T-cell (primary cell): ENCODE measurements around the gene NCAPD2. TPM values are rescaled to one million over a fixed set of nuclear protein-coding genes. Genes with fewer than 3 reads are reported as not detected.
"Not testable (repeated sequence)": the region's sequence is repeated elsewhere in the genome, so short reads cannot be mapped to it uniquely, and the experiment has no call there.

Experiments
- ATAC-seq, 4 experiments: fragments of 200-7000 bp in 3 of 4; fragments of 150-1000 bp in 1 of 4; cut with Tn5 transposase; replicated peaks in 1 of 4; 1 replicate in 3 of 4; 2 replicates in 1 of 4; pipeline ENCODE4 v1.10.0; 2021; ENCODE audit warnings: moderate library complexity in 3 of 4, mild to moderate bottlenecking in 2 of 4, moderate number of reproducible peaks in 1 of 4
- CTCF ChIA-PET, 2 donors: fragments of 300-600 bp; sonication (Branson Sonifier 250); formaldehyde crosslinking; loops; one replicate each; lab custom pipeline; 2022; ENCODE audit warnings: antibody characterized with exemption in 2 of 2; lab: Charles Lee
- POLR2A ChIA-PET, 2 donors: fragments of 300-600 bp; sonication (Branson Sonifier 250); formaldehyde crosslinking; loops; one replicate each; lab custom pipeline; 2022; ENCODE audit warnings: antibody characterized with exemption in 2 of 2; lab: Charles Lee
- DNase-seq, 35 experiments: peaks; one replicate each; pipeline versions ENCODE4 v3.0.0 to v3.0.0-alpha.2; 2013 to 2023
- H3K27ac ChIP-seq: one replicate; pipeline ENCODE4 v1.5.1; 2013; ENCODE audit warnings: low read length
- H3K27me3 ChIP-seq, 2 experiments: replicated peaks in 1 of 2; 1 replicate in 1 of 2; 2 replicates in 1 of 2; pipeline versions ENCODE4 v1.6.1 to v1.7.0; 2013; ENCODE audit warnings: low read length in 1 of 2, mixed read lengths in 1 of 2; ENCODE audit not compliant: control insufficient read depth in 2 of 2, insufficient read depth in 2 of 2; ENCODE audit errors: extremely low read depth in 1 of 2
- H3K36me3 ChIP-seq, 2 donors: 1 replicate in 1 of 2; 2 replicates in 1 of 2; pipeline versions ENCODE4 v1.6.1 to v1.7.0; 2013; ENCODE audit warnings: low read length in 1 of 2; ENCODE audit not compliant: control insufficient read depth in 2 of 2, insufficient read depth in 1 of 2; ENCODE audit errors: extremely low read depth in 1 of 2
- H3K4me1 ChIP-seq, 2 experiments: 1 replicate in 1 of 2; 2 replicates in 1 of 2; pipeline versions ENCODE4 v1.6.1 to v1.7.0; 2013; ENCODE audit warnings: low read length in 2 of 2, mixed read lengths in 1 of 2; ENCODE audit not compliant: insufficient read depth in 2 of 2, control insufficient read depth in 1 of 2; ENCODE audit errors: extremely low read depth in 1 of 2
- H3K4me3 ChIP-seq, 2 donors: 1 replicate in 1 of 2; 2 replicates in 1 of 2; pipeline versions ENCODE4 v1.5.1 to v1.7.0; 2013; ENCODE audit warnings: mild to moderate bottlenecking in 2 of 2, low read length in 1 of 2, moderate library complexity in 1 of 2; ENCODE audit not compliant: control insufficient read depth in 1 of 2; ENCODE audit errors: extremely low read depth in 1 of 2
- H3K9me3 ChIP-seq: 2 replicates; pipeline ENCODE4 v1.7.0; 2013
- H3K27ac Mint-ChIP-seq, 2 donors: one replicate each; pipeline ENCODE4 v1.8.0; 2020 to 2021; ENCODE audit warnings: mild to moderate bottlenecking in 2 of 2, mixed read lengths in 2 of 2
- H3K27me3 Mint-ChIP-seq, 2 donors: one replicate each; pipeline ENCODE4 v1.8.0; 2021 to 2022; ENCODE audit warnings: mixed read lengths in 2 of 2
- H3K36me3 Mint-ChIP-seq: one replicate; pipeline ENCODE4 v1.8.0; 2021; ENCODE audit warnings: mixed read lengths
- H3K4me1 Mint-ChIP-seq, 3 donors: one replicate each; pipeline ENCODE4 v1.8.0; 2020 to 2022; ENCODE audit warnings: mixed read lengths in 3 of 3, mild to moderate bottlenecking in 1 of 3
- H3K4me3 Mint-ChIP-seq, 3 donors: one replicate each; pipeline ENCODE4 v1.8.0; 2020 to 2022; ENCODE audit warnings: mild to moderate bottlenecking in 3 of 3, mixed read lengths in 3 of 3, moderate library complexity in 3 of 3
- H3K9me3 Mint-ChIP-seq, 3 donors: one replicate each; pipeline ENCODE4 v1.8.0; 2020 to 2022; ENCODE audit warnings: mixed read lengths in 3 of 3
- WGBS: methylation state at CpG from one replicate; pipeline ENCODE4 v1.1.5; 2013; ENCODE audit warnings: missing lambda C conversion rate; ENCODE audit not compliant: insufficient coverage; 5-methylcytosine and 5-hydroxymethylcytosine counted together
- total RNA-seq, 35 experiments: library from RNA in 6 of 35; stranded (reverse) in 6 of 35; fragments of 120-200 nt in 1 of 35; gene quantifications; one replicate each; pipeline versions ENCODE4 v1.2.1 to v1.2.4 and lab custom pipeline; 2013 to 2026

NCAPD2 gene
- total RNA-seq, 5 donors from 2014 or later (not counting 1 experiment from before 2014, with no cell fraction given) = 32.8 to 43.8 (median 40.7) TPM

- 0% methylated on average over 60 of the region's 69 CpGs for WGBS
- ATAC-seq = peak; percentile 88 to 96 (median 92)
Observed at GRCh38 chr12:6470375-6471163, 23.3 kb upstream of the NCAPD2 start, which contains the start of gene VAMP1. Gene VAMP1, minus strand, starts transcription at chr12:6470677. Its CDS starts 146 bp downstream, at chr12:6470531.

GRCh38 chr12:6471989-6472360 is 21.9 kb upstream of the NCAPD2 start:
- peaks cover 36 to 39% (median 38%) of the 10 kb centered on the region in 3 donors for H3K4me1 Mint-ChIP-seq
- no peak for DNase-seq
- Histone ChIP-seq H3K4me3 (no peak overlapping the region), H3K9me3 (no peaks in the 10 kb centered on the region), H3K27ac (no peak overlapping the region), H3K36me3 (no peaks in the 10 kb centered on the region), H3K27me3 (no peaks in the 10 kb centered on the region), H3K4me1 (peaks cover 16 to 27% of the 10 kb centered on the region in 2 experiments)
- peak overlapping the region in 2 of 3 donors; percentile 6 to 28 for H3K4me3 Mint-ChIP-seq
- peaks cover 12% of the 10 kb centered on the region for H3K36me3 Mint-ChIP-seq
- POLR2A ChIA-PET = interaction anchor here in 1 of 2 donors (0.7 to 1.2 kb wide), 2 partner anchors 28 to 381 kb away, joined by 4 read pairs; no protein-coding TSS in a partner anchor
- peak overlapping the region in 1 of 2 donors; percentile 96 for H3K27ac Mint-ChIP-seq
- ATAC-seq = no peak
- CTCF ChIA-PET = no interaction called here
- WGBS = 100% methylated on average over 1 of the region's 1 CpG
- no peaks in the 10 kb centered on the region for H3K9me3 Mint-ChIP-seq
- H3K27me3 Mint-ChIP-seq = no peaks in the 10 kb centered on the region

More at GRCh38 chr12:6470375-6471163, 23.3 kb upstream of the NCAPD2 start, which contains the start of gene VAMP1:
- Histone ChIP-seq H3K4me1 (peaks cover 24 to 41% of the 10 kb centered on the region in 2 experiments), H3K4me3 (peak within 1 kb of the TSS; percentile 86 to 93), H3K36me3 (peaks cover 2 to 13% of the 10 kb centered on the region in 2 donors), H3K27ac (peak within 1 kb of the TSS; percentile 83), H3K9me3 (no peaks in the 10 kb centered on the region), H3K27me3 (no peaks in the 10 kb centered on the region)
- peak within 1 kb of the TSS; percentile 92 to 96 for H3K27ac Mint-ChIP-seq
- H3K27me3 Mint-ChIP-seq = no peaks in the 10 kb centered on the region
- H3K4me3 Mint-ChIP-seq = peak within 1 kb of the TSS; percentile 87 to 93 (median 91)
- ChIA-PET POLR2A (interaction anchor here (0.6 to 1.8 kb wide), 14 partner anchors 9 to 134 kb away, joined by 3 to 13 read pairs (median 6); partner anchors contain the start of gene MRPL51 (in 1 of the 2)), CTCF (interaction anchor here (0.6 to 1.6 kb wide), 16 partner anchors 8 to 1170 kb away, joined by 3 to 10 read pairs (median 4); partner anchors contain the start of genes MRPL51 (in 1 of the 2), TAPBPL (in 1 of the 2) and ZNF384 (in 1 of the 2))
- peak; percentile 89 to 98 (median 95) for DNase-seq
- peaks cover 50 to 53% (median 52%) of the 10 kb centered on the region in 3 donors for H3K4me1 Mint-ChIP-seq
- no peaks in the 10 kb centered on the region for H3K9me3 Mint-ChIP-seq
- H3K36me3 Mint-ChIP-seq = peaks cover 25% of the 10 kb centered on the region

GRCh38 chr12:6472491-6472890 is 21.4 kb upstream of the NCAPD2 start:
- H3K4me3 Mint-ChIP-seq = no peak overlapping the region
- Histone ChIP-seq H3K27me3 (no peaks in the 10 kb centered on the region), H3K27ac (no peak overlapping the region), H3K4me1 (peaks cover 16 to 26% of the 10 kb centered on the region in 2 experiments), H3K9me3 (no peaks in the 10 kb centered on the region), H3K4me3 (no peak overlapping the region), H3K36me3 (no peaks in the 10 kb centered on the region)
- ChIA-PET POLR2A (interaction anchor here in 1 of 2 donors (0.7 kb wide), 1 partner anchor 380 kb away, joined by 4 read pairs; no protein-coding TSS in a partner anchor), CTCF (interaction anchor here in 1 of 2 donors (0.5 kb wide), 1 partner anchor 109 kb away, joined by 11 read pairs; no protein-coding TSS in a partner anchor)
- no peak overlapping the region for H3K27ac Mint-ChIP-seq
- DNase-seq = no peak
- H3K4me1 Mint-ChIP-seq = peaks cover 30 to 34% (median 33%) of the 10 kb centered on the region in 3 donors
- no peaks in the 10 kb centered on the region for H3K9me3 Mint-ChIP-seq
- WGBS = 100% methylated on average over 8 of the region's 11 CpGs
- H3K27me3 Mint-ChIP-seq = no peaks in the 10 kb centered on the region
- peaks cover 8% of the 10 kb centered on the region for H3K36me3 Mint-ChIP-seq
- no peak for ATAC-seq

GRCh38 chr12:6475233-6475975 is 18.5 kb upstream of the NCAPD2 start:
- H3K4me3 Mint-ChIP-seq, H3K4me3 ChIP-seq, ATAC-seq, POLR2A ChIA-PET, H3K9me3 Mint-ChIP-seq, H3K36me3 Mint-ChIP-seq, H3K27me3 Mint-ChIP-seq, H3K4me1 ChIP-seq, H3K9me3 ChIP-seq, H3K36me3 ChIP-seq, H3K4me1 Mint-ChIP-seq, H3K27me3 ChIP-seq, H3K27ac Mint-ChIP-seq, CTCF ChIA-PET, H3K27ac ChIP-seq, DNase-seq: not testable (repeated sequence)
- 95% methylated on average over 11 of the region's 48 CpGs for WGBS

- peak overlapping the region in 1 of 2 donors; percentile 17 for H3K27ac Mint-ChIP-seq
- 100% methylated on average over 1 of the region's 3 CpGs for WGBS
- peaks cover 0 to 2% of the 10 kb centered on the region in 2 experiments for H3K4me1 ChIP-seq
- H3K36me3 Mint-ChIP-seq = no peaks in the 10 kb centered on the region
- no peaks in the 10 kb centered on the region for H3K27me3 Mint-ChIP-seq
- no peak overlapping the region for H3K4me3 Mint-ChIP-seq
- ATAC-seq (no peak), DNase-seq (no peak)
- no peaks in the 10 kb centered on the region for H3K9me3 Mint-ChIP-seq
- ChIA-PET POLR2A (no interaction called here), CTCF (interaction anchor here in 1 of 2 donors (0.6 kb wide), 1 partner anchor 20 kb away, joined by 5 read pairs; no protein-coding TSS in a partner anchor)
- no peaks in the 10 kb centered on the region for H3K9me3 ChIP-seq
- peaks cover 1 to 4% (median 1%) of the 10 kb centered on the region in 3 donors for H3K4me1 Mint-ChIP-seq
- no peaks in the 10 kb centered on the region for H3K27me3 ChIP-seq
- H3K4me3 ChIP-seq = no peak overlapping the region
- H3K27ac ChIP-seq = no peak overlapping the region
- no peaks in the 10 kb centered on the region for H3K36me3 ChIP-seq
Observed at GRCh38 chr12:6476489-6476888, 17.4 kb upstream of the NCAPD2 start.
